GM23338 (cell line): ENCODE measurements around the gene LANCL1. TPM values are rescaled to one million over a fixed set of nuclear protein-coding genes. Genes with fewer than 3 reads are reported as not detected.

Experiments
- ATAC-seq: fragments of 200-7000 bp; cut with Tn5 transposase; 3 replicates; pipeline ENCODE4 v1.9.1; 2020
- DNase-seq: peaks from one replicate; pipeline ENCODE4 v3.0.0-alpha.2; 2015; ENCODE audit warnings: low spot score
- H2AFZ ChIP-seq: fragments of 200-600 bp; sonication (generic); 2 replicates; pipeline ENCODE4 v1.8.0; 2016; ENCODE audit warnings: antibody characterized with exemption, mild to moderate bottlenecking, moderate library complexity
- H3F3A ChIP-seq: fragments of 200-600 bp; sonication (generic); replicated peaks from 2 replicates; pipeline ENCODE4 v1.8.0; 2017; ENCODE audit warnings: antibody characterized with exemption, mixed run types, low read depth
- H3K27ac ChIP-seq: fragments of 200-600 bp; sonication (generic); 2 replicates; pipeline ENCODE4 v1.6.1; 2016; ENCODE audit warnings: low read depth
- H3K27me3 ChIP-seq: fragments of 200-600 bp; sonication (generic); 2 replicates; pipeline ENCODE4 v1.8.0; 2016; ENCODE audit warnings: mild to moderate bottlenecking, mixed run types, moderate library complexity; ENCODE audit not compliant: insufficient read depth
- H3K36me3 ChIP-seq: fragments of 200-600 bp; sonication (generic); 2 replicates; pipeline ENCODE4 v1.8.0; 2016; ENCODE audit warnings: mild to moderate bottlenecking; ENCODE audit not compliant: insufficient read depth
- H3K4me1 ChIP-seq: fragments of 200-600 bp; sonication (generic); 2 replicates; pipeline ENCODE4 v1.8.0; 2016; ENCODE audit warnings: mild to moderate bottlenecking, moderate library complexity; ENCODE audit not compliant: insufficient read depth
- H3K4me2 ChIP-seq: fragments of 200-600 bp; sonication (generic); 2 replicates; pipeline ENCODE4 v1.7.1; 2017; ENCODE audit warnings: mixed run types
- H3K4me3 ChIP-seq: fragments of 200-600 bp; sonication (generic); 2 replicates; pipeline ENCODE4 v1.6.1; 2016; ENCODE audit warnings: mixed run types
- H3K79me2 ChIP-seq: fragments of 200-600 bp; sonication (generic); replicated peaks from 2 replicates; pipeline ENCODE4 v1.8.0; 2017; ENCODE audit warnings: mild to moderate bottlenecking; ENCODE audit not compliant: insufficient read depth
- H3K9me2 ChIP-seq: fragments of 200-600 bp; sonication (generic); 2 replicates; pipeline ENCODE4 v1.8.0; 2017; ENCODE audit not compliant: insufficient read depth
- H4K20me1 ChIP-seq: fragments of 200-600 bp; sonication (generic); replicated peaks from 2 replicates; pipeline ENCODE4 v1.8.0; 2017; ENCODE audit warnings: mild to moderate bottlenecking; ENCODE audit not compliant: insufficient read depth
- H3K27ac Mint-ChIP-seq: 2 replicates; pipeline ENCODE4 v1.8.0; 2020; ENCODE audit warnings: inconsistent platforms, mild to moderate bottlenecking, moderate library complexity, mixed read lengths
- H3K27me3 Mint-ChIP-seq: 3 replicates; pipeline ENCODE4 v1.8.0; 2022; ENCODE audit warnings: low read depth, mild to moderate bottlenecking, moderate library complexity, mixed read lengths, inconsistent platforms; ENCODE audit not compliant: insufficient read depth, poor library complexity
- H3K36me3 Mint-ChIP-seq: 3 replicates; pipeline ENCODE4 v1.8.0; 2021; ENCODE audit warnings: low read depth, mild to moderate bottlenecking, inconsistent platforms, moderate library complexity, mixed read lengths
- H3K4me1 Mint-ChIP-seq: 3 replicates; pipeline ENCODE4 v1.8.0; 2020; ENCODE audit warnings: mild to moderate bottlenecking, inconsistent platforms, mixed read lengths
- H3K4me3 Mint-ChIP-seq: 3 replicates; pipeline ENCODE4 v1.8.0; 2021; ENCODE audit warnings: moderate library complexity, mild to moderate bottlenecking, inconsistent platforms, mixed read lengths
- H3K9me3 Mint-ChIP-seq: 3 replicates; pipeline ENCODE4 v1.8.0; 2020; ENCODE audit warnings: moderate library complexity, mild to moderate bottlenecking, inconsistent platforms, mixed read lengths
- CREB1 ChIP-seq: fragments of 250-450 bp; sonication (Bioruptor Pico); IDR thresholded peaks from 2 replicates; pipeline ENCODE4 v1.5.0; 2020; ENCODE audit warnings: low read depth, mild to moderate bottlenecking, moderate library complexity
- EZH2phosphoT487 ChIP-seq: fragments of 200-600 bp; sonication (generic); IDR thresholded peaks from one replicate; pipeline ENCODE4 v1.8.1; 2018; ENCODE audit warnings: antibody characterized with exemption; ENCODE audit not compliant: unreplicated experiment
- JUNB ChIP-seq: IDR thresholded peaks from one replicate; pipeline ENCODE4 v1.6.1; 2016; ENCODE audit warnings: antibody characterized with exemption; ENCODE audit not compliant: unreplicated experiment
- STAT1 ChIP-seq: IDR thresholded peaks from one replicate; pipeline ENCODE4 v1.6.1; 2016; ENCODE audit warnings: antibody characterized with exemption; ENCODE audit not compliant: unreplicated experiment
- ZNF114 ChIP-seq: fragments of 250-450 bp; sonication (Bioruptor Pico); IDR thresholded peaks from 2 replicates; pipeline ENCODE4 v1.5.0; 2020; ENCODE audit warnings: mild to moderate bottlenecking, moderate library complexity
- ZNF331 ChIP-seq: fragments of 250-450 bp; sonication (Bioruptor Pico); IDR thresholded peaks from 2 replicates; pipeline ENCODE4 v1.5.0; 2020; ENCODE audit warnings: low read depth, mild to moderate bottlenecking, moderate library complexity
- polyA plus RNA-seq: library from polyadenylated mRNA; unstranded; fragments of >200 nt; fragmentation: Nextera tagmentation; extraction: Ambion mirVana; gene quantifications from 2 replicates; pipeline ENCODE4 v1.2.1, GENCODE V29; 2016
- total RNA-seq: library from RNA; depleted of rRNA; stranded (reverse); fragments of >200 nt; shearing (Covaris generic); gene quantifications from 2 replicates; pipeline ENCODE4 v1.2.3, GENCODE V29; 2014
- TF ChIP-seq, protein P1 (sequence below): IDR thresholded peaks from 2 replicates; pipeline ENCODE4 v1.6.1; 2016; ENCODE audit warnings: antibody characterized with exemption
- TF ChIP-seq, protein P2 (sequence below), 2 experiments: fragments of 200-600 bp in 1 of 2; sonication (generic) in 1 of 2; conservative IDR thresholded peaks; 2 replicates each; pipeline versions ENCODE4 v1.5.1 to v1.6.1; 2016 to 2017; ENCODE audit warnings: antibody characterized with exemption in 2 of 2, low read depth in 2 of 2, mild to moderate bottlenecking in 2 of 2, moderate library complexity in 1 of 2

The LANCL1 gene
- total and polyA plus RNA-seq, 2 experiments from 2014 or later, result 13.4 to 36.8 TPM

DNA sequence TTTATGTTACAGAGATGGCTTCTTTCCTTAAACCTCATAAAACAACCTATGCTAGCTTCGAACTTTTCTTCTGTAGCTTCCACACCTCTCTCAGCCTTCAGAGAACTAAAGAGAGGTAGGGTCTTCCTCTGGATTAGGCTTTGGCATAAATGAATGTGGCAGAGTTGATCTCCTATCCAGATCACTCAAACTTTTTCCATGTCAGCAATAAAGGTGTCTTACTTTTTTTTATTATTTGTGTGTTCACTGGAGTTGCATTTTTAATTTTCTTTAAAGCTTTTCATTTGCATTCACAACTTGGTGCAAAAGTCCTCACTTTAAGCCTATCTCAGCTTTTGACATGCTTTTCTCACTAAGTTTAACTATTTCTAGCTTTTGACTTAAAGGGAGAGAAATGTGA lies 66.0 kb downstream of the LANCL1 start:
- Histone ChIP-seq H3F3A (no peaks in the 10 kb centered on the region), H3K36me3 (no peaks in the 10 kb centered on the region), H4K20me1 (no peaks in the 10 kb centered on the region), H2AFZ (no peak overlapping the region), H3K4me2 (no peak overlapping the region), H3K79me2 (no peaks in the 10 kb centered on the region), H3K4me1 (no peaks in the 10 kb centered on the region), H3K4me3 (no peak overlapping the region), H3K27ac (no peak overlapping the region), H3K27me3 (no peaks in the 10 kb centered on the region), H3K9me2 (peaks cover 2% of the 10 kb centered on the region; the same call in 1 of the 2 replicates)
- DNase-seq, result no peak
- ATAC-seq, result no peak
- Mint-ChIP-seq H3K4me1 (no peaks in the 10 kb centered on the region), H3K27ac (no peak overlapping the region), H3K4me3 (no peak overlapping the region), H3K9me3 (no peaks in the 10 kb centered on the region), H3K36me3 (no peaks in the 10 kb centered on the region), H3K27me3 (peaks cover 2% of the 10 kb centered on the region)
- TF ChIP-seq EZH2phosphoT487, result no peak
- no peak for TF ChIP-seq JUNB
- no peak for TF ChIP-seq STAT1
- TF ChIP-seq, protein P1, sequence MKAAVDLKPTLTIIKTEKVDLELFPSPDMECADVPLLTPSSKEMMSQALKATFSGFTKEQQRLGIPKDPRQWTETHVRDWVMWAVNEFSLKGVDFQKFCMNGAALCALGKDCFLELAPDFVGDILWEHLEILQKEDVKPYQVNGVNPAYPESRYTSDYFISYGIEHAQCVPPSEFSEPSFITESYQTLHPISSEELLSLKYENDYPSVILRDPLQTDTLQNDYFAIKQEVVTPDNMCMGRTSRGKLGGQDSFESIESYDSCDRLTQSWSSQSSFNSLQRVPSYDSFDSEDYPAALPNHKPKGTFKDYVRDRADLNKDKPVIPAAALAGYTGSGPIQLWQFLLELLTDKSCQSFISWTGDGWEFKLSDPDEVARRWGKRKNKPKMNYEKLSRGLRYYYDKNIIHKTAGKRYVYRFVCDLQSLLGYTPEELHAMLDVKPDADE, result no peak
- no peak for TF ChIP-seq CREB1
- TF ChIP-seq ZNF114, result no peak
- no peak for TF ChIP-seq ZNF331

DNA sequence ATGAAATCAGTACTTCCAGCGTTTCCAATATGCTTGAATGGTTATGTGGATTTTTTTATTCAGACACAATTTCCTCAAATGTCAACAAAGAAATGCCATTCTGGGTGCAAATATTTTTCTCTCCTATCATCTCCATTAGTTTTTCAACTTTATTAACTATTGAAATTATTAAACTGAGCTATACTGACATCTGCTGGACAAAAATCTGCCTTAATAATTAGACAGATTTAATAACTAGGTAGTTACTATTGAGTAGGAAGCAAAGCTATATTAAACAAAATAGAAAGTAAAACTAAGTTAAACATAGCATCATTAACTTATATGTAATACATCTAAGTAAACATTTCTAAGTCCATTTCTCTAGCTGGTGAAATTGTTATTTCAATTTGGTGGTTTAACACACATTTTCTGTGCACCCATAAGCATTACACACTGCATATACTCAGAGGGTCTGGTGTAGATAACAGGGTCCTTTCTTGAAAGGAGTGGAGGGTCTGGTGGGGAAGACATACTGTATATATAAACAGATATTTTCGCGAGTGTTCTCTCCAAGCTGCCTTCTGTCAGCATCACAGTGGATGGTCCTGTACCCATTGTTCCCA lies 77.0 kb downstream of the LANCL1 start:
- TF ChIP-seq, protein P2, sequence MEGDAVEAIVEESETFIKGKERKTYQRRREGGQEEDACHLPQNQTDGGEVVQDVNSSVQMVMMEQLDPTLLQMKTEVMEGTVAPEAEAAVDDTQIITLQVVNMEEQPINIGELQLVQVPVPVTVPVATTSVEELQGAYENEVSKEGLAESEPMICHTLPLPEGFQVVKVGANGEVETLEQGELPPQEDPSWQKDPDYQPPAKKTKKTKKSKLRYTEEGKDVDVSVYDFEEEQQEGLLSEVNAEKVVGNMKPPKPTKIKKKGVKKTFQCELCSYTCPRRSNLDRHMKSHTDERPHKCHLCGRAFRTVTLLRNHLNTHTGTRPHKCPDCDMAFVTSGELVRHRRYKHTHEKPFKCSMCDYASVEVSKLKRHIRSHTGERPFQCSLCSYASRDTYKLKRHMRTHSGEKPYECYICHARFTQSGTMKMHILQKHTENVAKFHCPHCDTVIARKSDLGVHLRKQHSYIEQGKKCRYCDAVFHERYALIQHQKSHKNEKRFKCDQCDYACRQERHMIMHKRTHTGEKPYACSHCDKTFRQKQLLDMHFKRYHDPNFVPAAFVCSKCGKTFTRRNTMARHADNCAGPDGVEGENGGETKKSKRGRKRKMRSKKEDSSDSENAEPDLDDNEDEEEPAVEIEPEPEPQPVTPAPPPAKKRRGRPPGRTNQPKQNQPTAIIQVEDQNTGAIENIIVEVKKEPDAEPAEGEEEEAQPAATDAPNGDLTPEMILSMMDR (conservative IDR thresholded peaks at IDR 0.05; ENCODE audit: low read depth in 2 of 2), result peak in 1 of 2 experiments; percentile 59; a peak in 3 of 4 replicates
- TF ChIP-seq ZNF114, result no peak
- no peaks in the 10 kb centered on the region for H3F3A ChIP-seq
- ATAC-seq, result no peak

DNA sequence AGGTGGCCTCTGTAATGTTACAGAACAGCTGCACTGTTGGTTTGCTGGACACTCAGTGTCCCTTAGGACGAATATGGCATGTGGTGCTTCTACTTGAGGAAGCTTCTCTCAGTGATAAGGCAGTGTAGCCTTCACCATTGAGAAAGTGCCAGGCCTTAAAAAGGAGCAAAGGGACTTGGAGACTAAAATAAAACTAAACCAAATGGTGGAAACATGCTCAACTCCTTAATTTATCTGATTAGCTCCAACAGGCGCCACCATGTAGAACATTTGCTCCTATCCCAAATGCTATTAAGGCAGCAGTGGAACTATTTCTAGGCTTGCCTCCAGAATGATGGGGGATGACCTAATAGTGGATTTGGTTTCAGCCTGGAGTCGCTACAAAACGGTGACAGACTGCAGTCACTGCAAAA lies 84.1 kb downstream of the LANCL1 start:
- H3K4me1 Mint-ChIP-seq, result no peaks in the 10 kb centered on the region
- no peaks in the 10 kb centered on the region for H3K27me3 Mint-ChIP-seq
- no peaks in the 10 kb centered on the region for H3K9me3 Mint-ChIP-seq
- Histone ChIP-seq H3K27ac (no peak overlapping the region), H3K27me3 (no peaks in the 10 kb centered on the region), H2AFZ (no peak overlapping the region), H3K9me2 (no peaks in the 10 kb centered on the region), H3K36me3 (no peaks in the 10 kb centered on the region), H3K79me2 (no peaks in the 10 kb centered on the region), H4K20me1 (no peaks in the 10 kb centered on the region), H3F3A (no peaks in the 10 kb centered on the region), H3K4me3 (no peak overlapping the region), H3K4me2 (no peak overlapping the region), H3K4me1 (no peaks in the 10 kb centered on the region)
- no peak for DNase-seq
- no peaks in the 10 kb centered on the region for H3K36me3 Mint-ChIP-seq
- no peak for ATAC-seq
- no peak overlapping the region for H3K27ac Mint-ChIP-seq
- H3K4me3 Mint-ChIP-seq, result no peak overlapping the region
- TF ChIP-seq JUNB, result no peak
- TF ChIP-seq ZNF331, result no peak

More for the DNA sequence above, 77.0 kb downstream of the LANCL1 start:
- Histone ChIP-seq H2AFZ (no peak overlapping the region), H3K27ac (no peak overlapping the region), H4K20me1 (no peaks in the 10 kb centered on the region), H3K4me2 (no peak overlapping the region), H3K4me3 (no peak overlapping the region), H3K4me1 (no peaks in the 10 kb centered on the region), H3K36me3 (no peaks in the 10 kb centered on the region), H3K79me2 (no peaks in the 10 kb centered on the region), H3K9me2 (no peaks in the 10 kb centered on the region), H3K27me3 (no peaks in the 10 kb centered on the region)
- H3K4me3 Mint-ChIP-seq, result no peak overlapping the region
- no peaks in the 10 kb centered on the region for H3K4me1 Mint-ChIP-seq
- no peaks in the 10 kb centered on the region for H3K27me3 Mint-ChIP-seq
- H3K36me3 Mint-ChIP-seq, result no peaks in the 10 kb centered on the region
- no peaks in the 10 kb centered on the region for H3K9me3 Mint-ChIP-seq
- H3K27ac Mint-ChIP-seq, result no peak overlapping the region
- no peak for DNase-seq
